Stimulated activated effector memory CD8-positive, alpha-beta T cell treated with anti-CD3 and anti-CD28 coated beads, Interleukin-12 subunit alpha, Interleukin-12 subunit beta, amount 100 ng/mL, for 72 hours (primary cell): ENCODE measurements around the gene ANKRA2.
A peak's percentile ranks its signal among the peaks of the same experiment; 100 is the strongest.

ENCODE experiments used
- ATAC-seq: fragments of 150-1000 bp; cut with Tn5 transposase; 2 replicates; pipeline ENCODE4 v1.10.0; 2021
- DNase-seq, 2 donors: peaks; one replicate each; pipeline ENCODE4 v3.0.0; 2021 to 2022; ENCODE audit warnings: low spot score in 2 of 2
- H3K27ac Mint-ChIP-seq: one replicate; pipeline ENCODE4 v1.8.0; 2022; ENCODE audit warnings: mild to moderate bottlenecking, mixed read lengths
- H3K36me3 Mint-ChIP-seq: one replicate; pipeline ENCODE4 v1.8.0; 2022; ENCODE audit warnings: mild to moderate bottlenecking, mixed read lengths
- H3K4me1 Mint-ChIP-seq: one replicate; pipeline ENCODE4 v1.8.0; 2022; ENCODE audit warnings: mixed read lengths
- H3K4me3 Mint-ChIP-seq: one replicate; pipeline ENCODE4 v1.8.0; 2022; ENCODE audit warnings: mild to moderate bottlenecking, mixed read lengths
- H3K9me3 Mint-ChIP-seq: one replicate; pipeline ENCODE4 v1.8.0; 2022; ENCODE audit warnings: mixed read lengths

ANKRA2 gene

DNA sequence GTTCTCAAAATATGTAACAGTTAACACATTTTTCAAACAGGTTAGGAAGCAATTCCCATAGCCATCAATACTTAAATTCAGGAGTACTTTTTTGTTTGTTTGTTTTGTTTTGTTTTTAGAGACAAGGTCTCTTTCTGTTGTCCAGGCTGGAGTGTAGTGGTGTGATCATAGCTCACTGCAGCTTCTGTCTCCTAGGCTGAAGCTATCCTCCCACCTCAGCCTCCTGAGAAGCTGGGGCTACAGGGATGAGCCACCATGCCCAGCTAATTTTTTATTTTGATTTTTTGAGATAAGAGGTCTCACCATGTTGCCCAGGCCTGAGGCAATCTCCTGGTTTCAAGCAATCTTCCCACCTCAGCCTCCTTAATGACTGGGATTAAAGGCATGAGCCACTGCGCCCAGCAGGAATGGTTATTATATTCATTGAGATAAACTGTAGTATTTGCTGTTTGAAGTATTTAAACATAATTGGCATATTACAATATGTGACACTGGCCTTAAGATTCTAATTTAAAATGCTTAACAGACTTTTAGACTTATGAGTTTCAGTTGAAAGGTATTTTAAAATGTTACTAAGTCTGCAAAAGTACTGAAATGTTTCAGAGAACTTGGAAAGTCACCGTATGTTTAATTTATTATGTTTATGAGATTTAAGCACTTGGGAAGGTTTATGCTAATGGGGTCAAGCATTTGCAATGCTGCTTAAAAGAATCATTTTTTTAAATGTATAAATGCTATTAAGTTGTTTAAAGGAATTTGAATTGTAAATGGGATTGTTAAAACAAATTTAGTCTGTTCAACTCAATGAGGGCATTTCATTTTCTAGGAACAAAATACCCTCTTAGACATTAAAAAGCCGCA is 17.1 kb upstream of the ANKRA2 start:
- peaks cover 49% of the 10 kb centered on the region for H3K36me3 Mint-ChIP-seq
- H3K9me3 Mint-ChIP-seq, result no peaks in the 10 kb centered on the region
- H3K4me1 Mint-ChIP-seq, result no peaks in the 10 kb centered on the region
- H3K4me3 Mint-ChIP-seq, result no peak overlapping the region
- ATAC-seq (no peak), DNase-seq (no peak)
- H3K27ac Mint-ChIP-seq, result no peak overlapping the region

DNA sequence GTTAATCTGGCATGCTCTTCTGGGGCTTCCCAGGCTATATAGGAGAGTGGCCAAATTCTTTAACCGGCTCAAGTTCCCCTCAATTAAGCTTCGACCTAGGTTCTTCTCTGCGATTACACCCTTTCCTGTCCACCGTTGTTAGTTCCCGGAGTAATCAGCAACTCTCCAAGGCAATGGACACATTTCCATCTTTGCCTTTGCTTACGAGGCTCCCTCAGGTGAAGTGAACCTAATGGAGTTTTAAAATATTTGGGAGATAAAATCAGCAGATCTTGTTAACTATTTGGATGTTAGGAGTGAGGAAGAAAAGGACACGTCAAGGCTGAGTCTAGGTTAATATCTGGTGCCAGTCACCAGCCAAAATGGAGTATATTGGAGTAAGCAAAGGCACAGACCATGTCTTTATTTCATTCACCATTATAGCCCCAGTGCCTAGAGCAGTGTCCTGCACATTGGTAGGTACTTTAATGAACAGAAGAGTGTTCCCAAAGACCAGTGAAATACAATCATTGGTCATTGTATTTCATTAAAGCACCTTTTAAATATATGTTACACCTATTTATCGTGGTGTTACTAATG is 619 bp upstream of the ANKRA2 start:
- peak overlapping the region; percentile 99 for H3K27ac Mint-ChIP-seq
- H3K4me3 Mint-ChIP-seq, result peak overlapping the region; percentile 93
- DNase-seq (no peak), ATAC-seq (no peak)
- H3K36me3 Mint-ChIP-seq, result peaks cover 63% of the 10 kb centered on the region
- H3K9me3 Mint-ChIP-seq, result no peaks in the 10 kb centered on the region
- H3K4me1 Mint-ChIP-seq, result peaks cover 15% of the 10 kb centered on the region

DNA sequence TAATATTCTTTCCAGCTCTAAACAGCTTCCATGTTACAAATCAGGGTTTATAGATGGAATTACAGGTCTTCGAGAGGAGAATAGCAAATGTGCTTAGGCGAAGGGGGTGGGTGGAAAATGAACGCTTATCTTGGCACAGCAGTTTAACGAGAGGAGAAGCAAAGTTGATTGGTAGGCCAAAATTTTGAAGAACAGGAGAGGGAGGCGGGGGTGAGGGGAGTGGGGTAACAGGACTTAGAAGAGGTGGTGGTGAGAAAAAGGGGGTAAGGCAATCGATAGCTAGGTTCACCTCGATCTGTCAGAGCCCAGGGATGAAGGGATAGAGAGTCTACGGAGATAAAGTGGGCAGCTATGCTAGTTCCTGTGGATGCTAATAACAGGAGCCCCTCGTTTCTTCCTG is 764 bp downstream of the ANKRA2 start:
- peaks cover 21% of the 10 kb centered on the region for H3K4me1 Mint-ChIP-seq
- H3K36me3 Mint-ChIP-seq, result peaks cover 63% of the 10 kb centered on the region
- H3K4me3 Mint-ChIP-seq, result peak overlapping the region; percentile 93
- ATAC-seq, result no peak
- no peak for DNase-seq
- no peaks in the 10 kb centered on the region for H3K9me3 Mint-ChIP-seq
- H3K27ac Mint-ChIP-seq, result peak overlapping the region; percentile 99

DNA sequence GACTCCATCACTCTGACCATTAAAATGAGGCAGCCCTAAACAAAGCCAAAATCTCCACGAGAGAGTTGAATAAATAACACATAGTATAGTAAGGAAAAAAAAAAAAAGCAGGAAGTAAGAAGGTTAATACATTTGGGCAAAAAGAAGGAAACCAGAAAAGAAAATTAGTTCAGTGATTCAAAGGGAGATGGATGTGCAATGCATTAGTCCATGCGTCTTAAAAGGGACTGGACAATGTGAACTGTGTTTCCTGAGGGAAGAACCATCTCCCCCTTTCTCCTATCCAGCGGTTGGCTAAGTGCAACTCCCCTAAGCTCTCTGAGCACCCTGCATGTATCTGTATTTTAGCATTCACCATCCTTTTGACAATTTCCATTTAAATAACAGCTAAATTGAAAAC is 1.4 kb downstream of the ANKRA2 start:
- no peak for ATAC-seq
- no peaks in the 10 kb centered on the region for H3K9me3 Mint-ChIP-seq
- H3K4me3 Mint-ChIP-seq, result peak overlapping the region; percentile 93
- peak overlapping the region; percentile 99 for H3K27ac Mint-ChIP-seq
- DNase-seq, result no peak
- peaks cover 21% of the 10 kb centered on the region for H3K4me1 Mint-ChIP-seq
- H3K36me3 Mint-ChIP-seq, result peaks cover 61% of the 10 kb centered on the region

DNA sequence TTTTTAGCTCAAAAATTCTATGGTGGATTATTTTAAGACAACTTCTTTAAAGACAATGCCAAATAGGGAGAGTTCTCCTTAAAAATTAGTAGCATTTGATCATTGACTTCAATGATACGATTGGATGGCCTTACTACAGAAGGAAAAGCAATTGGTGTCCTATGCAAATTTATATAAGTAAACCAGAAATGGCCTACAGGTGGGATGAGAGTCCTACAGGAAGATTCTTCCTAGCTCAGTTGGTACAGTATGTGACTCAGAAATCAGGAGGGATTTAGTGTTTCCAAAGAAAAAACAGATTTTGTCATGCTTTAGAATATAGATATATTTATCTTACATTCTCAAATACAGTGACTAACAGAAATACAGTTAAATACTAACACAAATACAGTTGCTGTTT is 6.5 kb downstream of the ANKRA2 start:
- Mint-ChIP-seq H3K36me3 (peaks cover 85% of the 10 kb centered on the region), H3K4me1 (peaks cover 13% of the 10 kb centered on the region), H3K4me3 (no peak overlapping the region), H3K9me3 (no peaks in the 10 kb centered on the region), H3K27ac (no peak overlapping the region)
- ATAC-seq (no peak), DNase-seq (no peak)

DNA sequence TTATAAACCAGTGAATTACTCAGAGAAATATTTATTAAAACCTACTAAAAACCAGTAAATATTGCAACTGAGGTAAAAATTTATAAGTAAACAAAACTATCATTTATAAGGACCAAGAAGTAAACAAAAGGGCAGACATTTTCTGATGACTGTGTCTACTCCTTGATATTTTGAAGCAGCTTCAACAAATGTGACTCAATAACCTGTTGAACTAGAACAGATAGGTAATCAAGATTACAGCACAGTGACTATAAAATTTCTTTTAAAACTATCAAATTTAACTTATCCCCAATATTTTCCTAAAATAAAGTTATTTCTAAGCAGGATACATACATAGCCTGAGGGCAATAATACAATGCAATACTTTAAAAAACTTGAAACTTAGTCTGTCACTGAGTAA is 12.8 kb downstream of the ANKRA2 start:
- no peak for ATAC-seq
- no peak overlapping the region for H3K27ac Mint-ChIP-seq
- no peaks in the 10 kb centered on the region for H3K4me1 Mint-ChIP-seq
- no peaks in the 10 kb centered on the region for H3K9me3 Mint-ChIP-seq
- peaks cover 54% of the 10 kb centered on the region for H3K36me3 Mint-ChIP-seq
- DNase-seq, result no peak
- H3K4me3 Mint-ChIP-seq, result no peak overlapping the region

DNA sequence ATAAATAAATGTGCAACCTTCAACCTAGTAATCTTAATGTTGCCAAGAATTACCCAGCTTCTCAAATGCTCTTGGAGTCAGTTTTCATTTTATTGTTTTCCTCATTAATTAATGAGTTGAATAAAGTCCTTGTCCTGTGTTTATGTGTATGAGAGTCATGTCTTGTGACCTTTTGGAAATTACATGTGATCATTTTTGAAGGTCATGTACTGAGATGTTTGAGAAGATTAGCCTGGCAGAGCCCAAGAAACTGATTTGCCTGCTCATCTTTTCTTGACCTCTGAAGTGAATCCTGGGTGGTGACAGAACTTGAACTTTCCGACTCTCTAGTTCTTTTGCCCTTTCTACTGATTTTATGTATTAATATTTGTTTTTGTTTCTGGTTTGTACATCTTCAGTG is 15.4 kb downstream of the ANKRA2 start:
- no peaks in the 10 kb centered on the region for H3K9me3 Mint-ChIP-seq
- ATAC-seq (no peak), DNase-seq (no peak)
- no peak overlapping the region for H3K4me3 Mint-ChIP-seq
- no peaks in the 10 kb centered on the region for H3K4me1 Mint-ChIP-seq
- peaks cover 31% of the 10 kb centered on the region for H3K36me3 Mint-ChIP-seq
- H3K27ac Mint-ChIP-seq, result no peak overlapping the region

DNA sequence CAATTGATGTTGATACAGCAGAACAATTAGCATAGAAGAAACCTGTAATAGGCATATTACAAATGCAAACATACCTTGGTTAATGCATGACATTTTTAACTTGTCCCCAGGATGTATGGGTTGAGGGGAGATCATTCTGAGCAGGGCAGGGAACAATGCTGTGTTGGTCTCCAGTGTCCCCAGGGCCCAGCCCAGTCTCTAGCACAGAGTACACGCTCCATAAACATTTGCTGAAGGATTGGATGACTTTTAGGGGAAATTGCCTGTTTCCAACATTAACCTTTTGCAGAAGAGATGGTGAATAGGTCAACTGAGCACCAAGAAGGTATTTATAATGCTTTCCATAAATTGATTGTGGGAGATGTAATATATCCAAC is 20.0 kb downstream of the ANKRA2 start:
- DNase-seq (no peak), ATAC-seq (no peak)
- H3K4me1 Mint-ChIP-seq, result no peaks in the 10 kb centered on the region
- no peak overlapping the region for H3K4me3 Mint-ChIP-seq
- no peaks in the 10 kb centered on the region for H3K36me3 Mint-ChIP-seq
- H3K9me3 Mint-ChIP-seq, result no peaks in the 10 kb centered on the region
- no peak overlapping the region for H3K27ac Mint-ChIP-seq

DNA sequence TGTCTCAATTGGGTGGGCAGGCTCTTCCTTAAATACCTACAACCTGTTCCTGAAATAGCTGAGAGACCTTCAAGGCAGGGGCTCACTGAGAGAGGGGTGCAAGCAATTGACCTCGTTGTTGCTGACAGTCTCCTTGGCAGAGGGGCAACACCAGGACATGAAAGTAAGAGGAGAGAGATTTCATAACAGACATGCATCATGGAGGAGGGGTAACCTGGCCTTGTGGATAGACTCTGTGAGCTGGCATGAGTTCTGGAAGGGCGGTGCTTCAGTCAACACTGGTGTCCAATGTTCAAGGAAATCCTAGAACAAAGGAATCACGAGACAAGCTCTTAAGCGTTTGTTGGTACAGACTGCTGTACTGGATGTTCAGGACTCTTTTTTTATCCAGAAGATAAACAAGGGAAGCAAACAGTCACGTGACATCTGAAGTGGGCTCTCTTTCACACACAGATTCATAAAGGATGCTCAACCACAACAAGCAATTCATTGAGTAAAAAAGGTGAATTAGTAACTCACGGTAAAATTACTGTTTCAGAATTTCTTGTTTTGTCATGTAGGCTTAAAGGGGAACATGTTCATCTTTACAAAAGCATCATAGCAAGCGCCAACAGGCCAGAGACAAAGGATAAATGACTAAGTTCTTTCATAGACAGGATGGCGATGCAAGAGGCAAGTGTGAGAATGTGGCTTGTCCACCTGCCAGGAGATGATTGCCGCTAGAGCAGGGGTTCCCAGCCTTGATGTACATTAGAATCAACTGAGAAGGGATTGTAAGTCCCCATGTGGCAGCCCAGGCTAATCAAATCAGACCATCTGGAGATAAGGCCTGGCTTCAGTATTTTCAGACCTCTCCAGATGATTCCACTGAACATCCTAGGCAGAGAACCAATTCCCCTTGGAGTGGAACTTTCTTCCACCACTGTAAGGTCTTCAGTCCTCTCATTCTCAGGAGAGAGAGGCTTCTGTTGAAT is 20.7 kb downstream of the ANKRA2 start:
- Mint-ChIP-seq H3K36me3 (no peaks in the 10 kb centered on the region), H3K4me1 (no peaks in the 10 kb centered on the region), H3K4me3 (no peak overlapping the region), H3K9me3 (no peaks in the 10 kb centered on the region), H3K27ac (no peak overlapping the region)
- ATAC-seq (no peak), DNase-seq (no peak)

DNA sequence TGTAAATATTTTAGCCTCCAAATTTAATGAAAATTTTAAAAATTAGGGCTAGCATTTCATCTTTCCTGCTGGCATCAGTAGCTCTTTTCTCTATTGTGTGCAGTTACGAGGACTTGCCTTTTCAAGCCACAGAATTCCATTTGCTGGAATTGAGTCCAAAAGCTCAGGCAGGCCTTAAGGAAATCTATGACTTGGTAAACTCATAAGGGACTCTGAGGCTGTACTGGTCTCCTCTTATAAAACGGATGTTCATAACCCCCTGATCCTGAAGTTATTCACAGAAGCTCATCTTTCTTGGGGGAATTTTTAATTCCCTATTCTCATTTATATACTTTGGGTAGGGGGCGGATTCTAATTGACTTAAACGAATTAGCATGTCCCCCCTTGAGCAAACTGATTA is 23.4 kb downstream of the ANKRA2 start:
- Mint-ChIP-seq H3K27ac (no peak overlapping the region), H3K9me3 (no peaks in the 10 kb centered on the region), H3K36me3 (no peaks in the 10 kb centered on the region), H3K4me1 (no peaks in the 10 kb centered on the region), H3K4me3 (no peak overlapping the region)
- DNase-seq (no peak), ATAC-seq (no peak)

DNA sequence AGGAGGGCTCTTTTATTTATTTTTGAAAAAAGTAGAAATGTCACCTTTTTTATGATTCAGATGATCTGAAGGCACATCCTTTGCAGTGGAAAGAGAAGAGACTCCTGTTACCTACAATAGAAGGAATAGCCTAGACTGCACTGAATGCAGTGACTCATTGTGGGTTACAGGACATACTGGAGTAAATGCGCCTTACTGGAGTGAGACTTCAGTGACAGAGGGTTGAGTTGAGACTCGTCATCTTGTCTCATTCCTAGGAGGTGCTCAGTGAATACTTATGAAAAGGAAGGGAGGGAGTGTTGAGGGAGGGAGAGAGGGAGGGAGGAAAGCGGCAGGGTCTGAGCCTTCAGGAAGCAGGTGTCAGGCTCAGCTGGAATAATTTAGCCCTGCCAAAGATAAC is 25.2 kb downstream of the ANKRA2 start:
- H3K27ac Mint-ChIP-seq, result peak overlapping the region; percentile 78
- H3K9me3 Mint-ChIP-seq, result no peaks in the 10 kb centered on the region
- no peaks in the 10 kb centered on the region for H3K4me1 Mint-ChIP-seq
- no peaks in the 10 kb centered on the region for H3K36me3 Mint-ChIP-seq
- peak; percentile 55 for ATAC-seq
- DNase-seq, result no peak
- H3K4me3 Mint-ChIP-seq, result no peak overlapping the region

DNA sequence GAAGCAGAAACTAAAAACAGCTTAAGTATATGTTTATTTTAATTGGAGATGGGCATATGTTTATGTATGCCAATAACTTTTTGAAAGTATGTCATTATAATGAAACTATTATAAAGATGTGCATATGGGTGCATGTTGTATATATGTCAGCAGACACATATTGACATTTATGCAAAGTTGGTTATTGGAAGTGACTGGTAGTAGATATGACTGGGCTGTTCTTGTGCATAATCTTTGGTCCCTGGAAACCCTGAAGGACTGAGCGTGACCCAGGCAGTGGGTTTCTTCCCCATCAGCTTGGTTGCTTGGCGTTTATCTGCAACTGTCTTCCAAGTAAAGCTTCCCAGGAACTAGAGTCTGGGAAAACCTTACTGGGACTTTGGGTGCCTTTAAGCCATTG is 25.7 kb downstream of the ANKRA2 start:
- no peak for DNase-seq
- Mint-ChIP-seq H3K9me3 (no peaks in the 10 kb centered on the region), H3K4me3 (no peak overlapping the region), H3K4me1 (no peaks in the 10 kb centered on the region), H3K27ac (peak overlapping the region; percentile 78), H3K36me3 (no peaks in the 10 kb centered on the region)
- no peak for ATAC-seq

DNA sequence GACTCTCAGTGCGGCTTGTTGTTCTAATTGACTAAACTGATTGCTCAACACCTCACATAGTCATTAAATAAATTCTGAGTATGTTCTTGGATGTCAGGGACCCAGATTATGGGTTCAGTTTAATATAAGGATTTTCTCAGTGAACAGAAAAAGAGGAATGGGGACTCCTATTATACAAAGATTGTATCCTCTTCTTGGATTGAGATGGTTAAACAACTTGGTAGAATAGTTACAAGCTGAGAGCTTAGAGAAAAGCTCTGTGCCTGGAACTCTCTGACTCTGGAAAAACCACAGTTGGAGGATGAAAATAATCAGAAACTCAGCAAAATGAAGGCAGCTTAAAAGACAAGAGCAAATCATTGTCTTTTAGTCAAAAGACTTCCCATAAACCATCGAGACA is 30.5 kb downstream of the ANKRA2 start:
- ATAC-seq (no peak), DNase-seq (no peak)
- no peaks in the 10 kb centered on the region for H3K9me3 Mint-ChIP-seq
- H3K4me3 Mint-ChIP-seq, result no peak overlapping the region
- H3K36me3 Mint-ChIP-seq, result no peaks in the 10 kb centered on the region
- no peak overlapping the region for H3K27ac Mint-ChIP-seq
- H3K4me1 Mint-ChIP-seq, result no peaks in the 10 kb centered on the region

DNA sequence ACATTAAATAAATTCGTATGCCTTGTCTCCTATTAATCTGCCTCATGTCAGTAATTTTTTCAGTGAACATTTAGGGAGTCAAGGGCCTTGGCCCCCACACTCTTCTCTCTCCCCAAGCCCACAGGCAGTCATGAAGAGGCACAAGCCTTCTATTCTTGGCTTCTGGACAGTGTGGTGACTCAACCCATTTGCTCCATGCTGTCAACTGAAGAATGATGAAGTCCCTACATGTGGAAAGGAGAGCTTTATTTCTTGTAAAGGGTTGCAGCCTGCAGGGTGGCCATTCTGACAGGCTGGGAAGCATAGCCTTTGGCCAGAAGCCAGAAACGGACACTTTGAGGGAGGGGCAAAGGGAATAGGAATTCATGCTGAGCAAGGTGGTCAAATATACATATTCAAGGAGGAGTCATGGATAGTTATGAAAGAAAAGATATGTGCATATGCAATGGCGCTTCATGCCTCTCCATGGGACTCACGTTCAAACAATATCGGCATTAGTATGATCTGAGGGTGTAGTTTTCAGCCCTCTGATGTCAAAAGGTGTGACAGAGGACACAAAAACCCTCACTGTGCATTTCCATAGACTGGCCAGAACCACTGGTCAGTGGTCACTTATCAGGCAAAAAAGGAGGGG is 31.3 kb downstream of the ANKRA2 start:
- Mint-ChIP-seq H3K4me3 (no peak overlapping the region), H3K36me3 (no peaks in the 10 kb centered on the region), H3K9me3 (no peaks in the 10 kb centered on the region), H3K4me1 (no peaks in the 10 kb centered on the region), H3K27ac (no peak overlapping the region)
- ATAC-seq (no peak), DNase-seq (peak in 1 of 2 donors; percentile 12)

DNA sequence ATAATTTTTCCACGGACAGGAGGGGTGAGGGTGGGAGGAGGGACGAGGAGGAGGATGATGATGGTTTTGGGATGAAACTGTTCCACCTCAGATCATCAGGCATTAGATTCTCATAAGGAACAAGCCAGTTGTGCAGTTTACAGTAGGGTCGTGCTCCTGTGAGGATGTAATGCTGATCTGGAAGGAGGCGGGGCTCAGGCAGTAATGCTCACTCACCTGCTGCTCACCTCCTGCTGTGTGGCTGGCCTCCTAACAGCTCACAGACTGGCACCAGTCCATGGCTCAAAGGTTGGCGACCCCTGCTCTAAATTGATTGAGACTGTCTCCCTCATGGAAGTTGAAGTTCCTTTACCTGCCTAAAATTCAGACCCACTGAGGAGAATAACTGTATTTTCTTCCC is 33.2 kb downstream of the ANKRA2 start:
- no peaks in the 10 kb centered on the region for H3K36me3 Mint-ChIP-seq
- H3K27ac Mint-ChIP-seq, result no peak overlapping the region
- H3K9me3 Mint-ChIP-seq, result no peaks in the 10 kb centered on the region
- peak in 1 of 2 donors; percentile 23 for DNase-seq
- no peak for ATAC-seq
- no peaks in the 10 kb centered on the region for H3K4me1 Mint-ChIP-seq
- H3K4me3 Mint-ChIP-seq, result no peak overlapping the region
